Muscle of back (tissue), 11 donors: ENCODE results near the gene TXNL4B. TPM values are rescaled to one million over a fixed set of nuclear protein-coding genes. Genes with fewer than 3 reads are reported as not detected.
"Not testable (repeated sequence)": the region's sequence is repeated elsewhere in the genome, so short reads cannot be mapped to it uniquely, and the experiment has no call there.

Experiments used
- DNase-seq, 3 donors: peaks; one replicate each; pipeline versions ENCODE4 v3.0.0 to v3.0.0-alpha.2; 2013
- polyA plus RNA-seq, 10 donors: library from polyadenylated mRNA; unstranded; fragments of 120-200 nt; gene quantifications; one replicate each; pipeline ENCODE4 v1.2.1, GENCODE V29; 2013; ENCODE audit not compliant: insufficient read length in 10 of 10

Gene TXNL4B
- polyA plus RNA-seq, 10 donors = 8.8 to 14.4 (median 10.6) TPM

DNA sequence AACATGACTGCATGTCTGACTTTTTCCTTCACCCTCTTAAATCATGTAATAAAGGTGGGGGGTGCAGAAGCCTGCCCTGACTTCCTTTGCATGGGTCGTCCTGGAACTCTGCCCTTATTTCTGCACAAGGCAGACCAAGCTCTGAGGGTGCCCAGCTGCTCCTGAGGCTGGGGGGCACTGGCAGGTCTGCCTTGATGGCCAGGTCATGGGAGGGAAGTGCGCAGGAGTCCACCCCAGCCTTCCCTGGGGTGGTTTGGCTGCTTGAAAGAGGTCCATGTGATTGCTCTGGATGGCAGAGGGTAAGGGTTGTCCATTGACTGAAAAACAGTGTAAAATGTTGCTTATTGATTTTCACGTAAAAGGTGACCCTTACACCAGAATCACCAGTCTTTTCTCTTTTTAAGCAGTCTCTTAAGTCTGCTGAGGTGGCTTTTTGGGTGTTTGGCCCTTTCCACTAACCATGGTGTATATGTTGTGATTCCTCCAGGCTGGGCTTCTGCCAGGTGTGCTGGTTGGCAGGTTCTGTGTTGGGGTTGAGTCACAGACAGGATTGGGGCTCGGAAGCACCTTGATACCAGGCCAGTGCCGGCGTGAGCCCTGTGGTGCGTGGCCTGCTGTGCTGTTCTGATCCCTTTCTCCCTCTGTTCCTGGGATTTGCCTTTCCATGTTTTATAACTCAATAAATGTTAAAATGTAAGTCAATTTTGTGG, 19.6 kb upstream of the TXNL4B start:
- DNase-seq = no peak

- no peak for DNase-seq
Measured at GRCh38 chr16:72112452-72112792, 19.0 kb upstream of the TXNL4B start.

DNA sequence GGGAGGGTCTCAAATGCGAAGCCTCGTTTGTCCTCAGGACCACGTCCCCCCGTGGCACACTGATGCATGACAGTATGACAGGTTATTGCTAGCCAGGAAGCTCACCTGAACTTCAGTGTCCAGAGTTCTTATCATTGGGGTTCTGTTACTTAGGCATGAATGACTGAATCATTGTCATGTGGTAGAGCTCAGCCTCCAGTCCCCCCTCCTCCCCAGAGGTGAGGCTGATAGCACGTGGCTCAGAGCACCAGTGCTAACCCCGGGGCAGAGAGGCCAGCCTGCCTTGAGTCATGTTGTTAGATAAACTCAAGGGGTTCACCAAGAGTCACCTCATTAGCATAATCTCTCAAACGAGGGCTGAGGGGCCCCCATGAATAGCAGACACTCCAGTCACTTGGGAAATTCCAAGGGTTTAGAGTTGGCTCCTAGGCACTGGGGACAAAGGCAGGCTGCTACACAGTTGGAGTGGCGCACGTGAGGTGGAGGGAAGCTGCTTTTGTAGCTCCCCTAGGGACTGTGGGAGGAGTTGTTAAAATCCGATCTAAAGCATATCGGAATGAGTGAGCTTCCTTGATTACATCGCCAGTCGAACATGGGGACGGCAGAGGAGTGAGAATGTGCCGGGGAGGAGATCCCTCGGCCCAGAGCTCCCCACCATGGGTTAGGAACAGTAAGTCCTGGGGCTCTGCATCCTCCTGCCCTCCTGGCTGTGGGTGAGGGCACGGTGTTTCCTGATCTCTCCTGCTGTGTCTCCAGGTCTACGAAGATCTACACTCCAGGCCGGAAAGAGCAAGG, 18.4 kb upstream of the TXNL4B start:
- no peak for DNase-seq

DNA sequence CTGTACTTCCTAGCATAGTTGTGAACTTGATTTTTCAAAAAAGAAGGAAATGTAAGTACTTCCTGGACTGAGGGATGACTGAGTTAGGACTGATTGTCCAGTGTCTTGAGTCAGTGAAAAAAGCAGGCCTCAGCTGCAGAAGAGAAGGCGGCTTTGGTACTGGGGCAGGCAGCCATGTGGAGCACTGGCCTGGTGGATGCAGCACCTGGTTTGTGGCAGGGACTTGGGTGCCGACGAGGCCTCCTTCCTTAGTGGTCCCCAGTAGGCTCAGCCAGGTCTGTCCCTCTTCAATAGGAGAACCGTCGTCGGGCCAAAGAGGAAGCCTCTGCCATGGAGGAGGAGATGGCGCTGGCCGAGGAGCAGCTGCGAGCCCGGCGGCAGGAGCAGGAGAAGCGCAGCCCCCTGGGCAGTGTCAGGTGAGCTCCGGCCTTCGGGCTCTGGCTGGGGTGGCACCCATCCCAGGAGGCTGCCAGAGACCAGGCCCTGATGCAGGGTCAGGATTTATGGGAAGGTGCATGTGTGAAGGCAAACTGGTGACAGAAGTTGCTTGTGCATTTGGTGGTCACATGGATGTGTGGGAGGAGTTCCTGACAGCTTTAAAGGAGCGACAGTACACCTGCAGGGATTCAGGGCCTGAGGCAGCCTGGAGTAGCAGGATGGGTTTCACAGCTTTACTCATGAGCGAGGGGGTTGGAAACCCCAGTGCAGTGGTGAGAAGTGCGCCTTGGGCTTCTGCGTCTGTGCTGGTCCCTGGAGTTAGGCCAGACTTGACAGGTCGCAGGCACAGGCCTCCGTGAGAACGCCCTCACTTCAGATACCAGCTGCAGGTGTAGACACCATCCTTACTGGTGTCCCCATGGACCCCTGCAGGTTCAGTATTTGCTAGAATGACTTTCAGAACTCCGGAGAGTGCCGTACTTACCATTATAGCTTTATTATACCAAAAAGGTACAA, 17.5 kb upstream of the TXNL4B start:
- no peak for DNase-seq

- no peak for DNase-seq
Measured at GRCh38 chr16:72109966-72110530, 16.6 kb upstream of the TXNL4B start.

DNA sequence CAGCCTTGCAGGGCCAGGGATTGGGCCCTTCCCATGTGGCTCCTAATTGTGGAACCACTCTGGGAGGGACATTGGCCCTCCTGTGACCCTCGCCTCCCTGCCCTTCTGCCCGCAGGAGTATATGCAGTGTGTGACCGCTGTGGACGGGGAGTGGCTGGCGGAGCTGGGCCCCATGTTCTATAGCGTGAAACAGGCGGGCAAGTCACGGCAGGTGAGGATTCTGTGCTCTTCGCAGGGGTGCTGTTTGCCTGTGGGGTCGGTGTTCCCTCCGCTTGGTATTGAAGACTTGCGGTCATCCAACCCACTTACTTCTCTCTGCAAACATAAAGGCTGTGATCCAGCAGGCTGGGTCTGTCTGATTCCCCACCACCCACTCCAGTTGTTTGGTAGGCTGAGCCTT, 15.9 kb upstream of the TXNL4B start:
- DNase-seq = no peak

DNA sequence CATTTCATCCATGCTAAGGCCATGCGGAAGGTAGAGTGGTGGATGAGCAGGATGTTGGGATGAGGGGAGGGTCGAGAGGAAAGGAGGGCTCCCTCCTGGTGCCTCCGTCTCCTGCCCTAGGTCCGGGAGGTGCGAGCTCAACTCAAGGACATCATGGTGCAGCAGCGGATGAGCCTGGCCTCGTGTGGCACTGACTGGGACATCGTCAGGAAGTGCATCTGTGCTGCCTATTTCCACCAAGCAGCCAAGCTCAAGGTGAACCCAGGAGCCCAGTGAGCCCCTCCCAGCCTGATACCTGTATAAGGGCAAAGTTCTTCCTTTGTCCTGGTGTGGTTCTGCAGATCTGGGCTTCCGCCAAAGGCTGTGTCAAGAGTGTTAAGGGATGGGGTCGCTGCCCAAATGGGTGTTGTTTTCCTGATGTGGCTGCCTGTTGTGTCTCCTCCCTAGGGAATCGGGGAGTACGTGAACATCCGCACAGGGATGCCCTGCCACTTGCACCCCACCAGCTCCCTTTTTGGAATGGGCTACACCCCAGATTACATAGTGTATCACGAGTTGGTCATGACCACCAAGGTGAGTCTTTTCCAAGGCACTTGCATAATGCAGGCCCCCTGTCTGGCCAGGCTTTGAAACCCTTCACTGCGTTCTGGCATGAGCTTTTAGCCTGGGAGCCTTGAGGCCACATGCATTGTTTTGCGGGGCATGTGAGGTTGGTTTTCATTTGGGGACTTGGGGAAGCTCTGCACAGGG, 15.1 kb upstream of the TXNL4B start:
- DNase-seq = no peak

DNA sequence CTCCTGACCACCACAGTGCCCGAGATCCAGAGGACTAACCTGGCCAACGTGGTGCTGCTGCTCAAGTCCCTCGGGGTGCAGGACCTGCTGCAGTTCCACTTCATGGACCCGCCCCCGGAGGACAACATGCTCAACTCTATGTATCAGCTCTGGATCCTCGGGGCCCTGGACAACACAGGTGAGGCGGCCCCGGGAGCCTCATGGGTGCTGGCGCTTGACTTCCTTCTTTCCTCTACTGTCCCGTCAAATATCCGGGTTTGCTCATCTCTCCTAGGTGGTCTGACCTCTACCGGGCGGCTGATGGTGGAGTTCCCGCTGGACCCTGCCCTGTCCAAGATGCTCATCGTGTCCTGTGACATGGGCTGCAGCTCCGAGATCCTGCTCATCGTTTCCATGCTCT, 14.0 kb upstream of the TXNL4B start:
- no peak for DNase-seq

GRCh38 chr16:72105978-72106377, 12.6 kb upstream of the TXNL4B start:
- DNase-seq = no peak

- DNase-seq = no peak
Measured at GRCh38 chr16:72104905-72105304, 11.5 kb upstream of the TXNL4B start.

DNA sequence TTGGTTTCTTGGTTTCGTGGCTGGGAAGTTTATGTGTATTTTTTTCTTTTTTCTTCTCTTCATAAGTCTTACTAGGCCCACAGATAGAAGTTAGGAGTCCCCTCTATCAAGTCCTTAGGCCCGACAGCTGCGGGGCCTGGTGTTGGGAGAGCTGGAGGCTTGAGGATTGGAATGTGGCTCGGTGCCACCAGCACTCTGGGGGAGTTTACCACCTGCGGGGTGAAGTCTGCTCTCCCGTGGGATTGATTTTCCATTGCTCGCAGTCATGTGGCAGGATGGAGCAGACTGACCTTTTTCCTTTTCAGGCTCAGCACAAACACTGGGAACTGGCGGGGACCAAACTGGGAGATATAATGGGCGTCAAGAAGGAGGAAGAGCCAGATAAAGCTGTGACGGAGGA, 7.8 kb upstream of the TXNL4B start:
- no peak for DNase-seq

- peak; percentile 16 to 49 (median 30) for DNase-seq
Measured at GRCh38 chr16:72099377-72099818, 6.0 kb upstream of the TXNL4B start.

GRCh38 chr16:72098936-72099335, 5.5 kb upstream of the TXNL4B start:
- no peak for DNase-seq

DNA sequence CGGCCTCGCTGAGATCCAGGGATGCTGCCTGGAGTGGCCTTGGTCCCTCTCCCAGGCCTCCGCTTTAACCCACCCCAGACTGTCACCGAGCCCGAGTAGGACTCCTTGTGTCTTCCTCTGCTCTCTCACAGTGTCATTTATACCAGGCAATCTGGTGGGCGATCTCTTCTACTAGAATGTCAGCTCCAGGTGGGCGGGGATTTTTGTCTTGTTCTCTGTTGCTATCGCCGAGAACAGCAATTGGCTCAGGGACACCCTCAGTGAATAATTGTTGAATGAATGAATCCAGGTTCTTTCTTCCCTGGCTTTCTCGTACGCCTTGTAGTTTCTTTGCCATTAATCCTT, 818 bp upstream of the TXNL4B start:
- DNase-seq = peak in 1 of 3 donors; percentile 5

DNA sequence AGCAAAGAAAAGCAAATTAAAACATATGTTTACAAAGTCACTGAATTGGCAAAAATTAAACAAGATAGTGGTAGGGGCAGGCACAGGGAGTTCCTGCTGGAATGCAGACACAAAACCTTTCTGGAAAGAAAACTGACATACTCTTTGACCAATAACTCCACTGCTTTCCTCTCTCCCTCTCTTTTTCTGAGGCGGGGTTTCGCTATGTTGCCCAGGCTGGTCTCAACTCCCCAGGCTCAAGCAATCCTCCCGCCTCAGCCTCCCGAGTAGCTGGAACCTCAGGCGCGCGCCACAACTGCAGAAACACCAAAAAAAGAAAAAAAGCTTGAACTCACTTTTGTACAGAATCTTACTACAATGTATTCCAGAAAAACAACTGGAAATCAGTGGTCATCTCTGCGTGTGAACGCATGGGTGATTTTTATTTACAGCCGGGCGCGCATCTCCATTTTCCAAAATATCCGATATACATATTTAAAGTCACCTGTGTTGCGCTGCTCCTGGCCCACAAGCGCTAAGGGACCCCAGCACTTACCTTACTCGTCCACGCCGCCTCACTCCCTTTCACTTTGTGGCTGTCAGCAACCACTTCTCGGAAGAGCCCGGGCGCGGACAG, 480 bp downstream of the TXNL4B start:
- peak; percentile 24 to 64 (median 30) for DNase-seq

DNA sequence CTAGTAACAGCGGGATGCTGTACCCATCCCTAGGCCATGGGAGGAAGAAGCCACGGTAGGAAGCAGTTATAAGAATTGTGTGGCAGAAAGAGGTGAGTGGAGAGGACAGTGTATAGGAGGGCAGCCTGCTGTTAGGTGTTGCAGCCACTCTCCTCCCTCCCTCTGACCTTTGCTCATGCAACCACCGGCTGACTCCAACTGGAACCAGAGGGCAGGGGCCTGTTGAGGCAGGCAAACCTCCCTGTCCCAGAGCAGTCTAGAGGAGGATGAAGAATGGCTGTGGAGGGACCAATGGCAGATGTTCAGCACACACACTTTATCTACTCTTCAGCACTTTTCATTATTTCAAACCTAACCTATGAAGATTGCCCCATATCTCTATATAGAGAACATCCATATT, 2.2 kb downstream of the TXNL4B start:
- DNase-seq = no peak

DNA sequence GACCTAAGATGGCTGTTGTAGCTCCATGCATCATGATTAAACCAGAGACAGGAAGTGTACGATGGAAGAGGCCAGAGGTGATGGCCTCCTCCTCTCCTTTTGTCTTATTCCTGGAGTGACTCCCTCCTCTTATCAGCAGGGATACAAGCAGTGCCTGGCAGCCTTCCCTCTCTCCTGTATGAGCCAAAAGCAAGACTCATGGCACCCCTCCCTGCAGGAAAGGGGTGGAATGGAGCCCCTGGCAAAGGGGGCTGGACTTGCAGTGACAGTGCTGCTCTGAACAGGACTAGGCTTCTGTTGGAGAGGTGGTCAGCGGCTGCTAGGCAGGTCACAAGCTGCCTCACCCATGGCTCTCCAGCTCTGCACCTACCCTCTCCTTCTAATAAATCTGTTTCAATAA, 8.4 kb downstream of the TXNL4B start:
- DNase-seq = no peak

- DNase-seq = no peak
Measured at GRCh38 chr16:72084445-72084844, 9.0 kb downstream of the TXNL4B start.

DNA sequence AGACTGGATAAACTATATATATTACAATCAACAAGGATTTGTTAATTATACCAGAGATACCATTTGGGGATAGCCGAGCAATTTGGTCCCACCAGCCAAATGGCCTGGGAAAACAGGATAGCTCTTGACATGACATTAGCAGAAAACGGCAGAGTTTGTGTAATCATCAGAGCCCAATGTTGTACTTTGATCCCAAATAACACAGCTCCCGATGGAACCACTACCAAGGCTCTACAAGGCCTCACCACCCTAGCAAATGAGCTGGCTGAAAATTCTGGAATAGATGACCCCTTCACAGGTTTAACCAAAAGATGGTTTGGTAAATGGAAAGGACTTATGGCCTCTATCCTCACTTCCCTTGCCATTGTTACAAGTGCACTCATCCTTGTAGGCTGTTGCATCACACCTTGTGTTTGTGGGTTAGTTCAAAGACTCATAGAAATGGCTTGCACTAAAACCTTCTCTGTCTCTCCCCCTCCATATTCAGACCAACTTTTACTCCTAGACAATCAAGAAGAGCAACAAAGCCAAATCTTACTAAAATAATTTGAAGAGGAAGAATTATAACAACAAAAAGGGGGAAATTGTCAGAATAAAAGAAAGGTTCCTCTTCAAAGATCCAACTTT, 9.5 kb downstream of the TXNL4B start:
- DNase-seq = no peak

GRCh38 chr16:72076991-72077706, 16.3 kb downstream of the TXNL4B start:
- not testable (repeated sequence) for DNase-seq
